SK-N-SH treated with all-trans-retinoic acid at 6 μM for 48 hours (cell line): ENCODE measurements around the gene CEBPB.

ENCODE experiments used
- CREB5 ChIP-seq: fragments of 250-450 bp; sonication (Bioruptor Pico); IDR thresholded peaks from 2 replicates; pipeline ENCODE4 v1.5.1; 2020; ENCODE audit warnings: low read depth, mild to moderate bottlenecking, moderate library complexity
- CSRNP3 ChIP-seq: fragments of 250-450 bp; sonication (Bioruptor Pico); IDR thresholded peaks from 2 replicates; pipeline ENCODE4 v1.5.1; 2021; ENCODE audit warnings: mild to moderate bottlenecking, moderate library complexity
- GLIS3 ChIP-seq: fragments of 250-450 bp; sonication (Bioruptor Pico); IDR thresholded peaks from 2 replicates; pipeline ENCODE4 v1.5.0; 2020; ENCODE audit warnings: mild to moderate bottlenecking, moderate library complexity
- OSR1 ChIP-seq: fragments of 250-450 bp; sonication (Bioruptor Pico); IDR thresholded peaks from 2 replicates; pipeline ENCODE4 v1.8.0; 2022; ENCODE audit warnings: moderate library complexity, mild to moderate bottlenecking, inconsistent platforms
- PATZ1 ChIP-seq: fragments of 250-450 bp; sonication (Bioruptor Pico); IDR thresholded peaks from 2 replicates; pipeline ENCODE4 v1.8.0; 2020; ENCODE audit warnings: mild to moderate bottlenecking, moderate library complexity, borderline replicate concordance
- POU6F1 ChIP-seq: fragments of 250-450 bp; sonication (Bioruptor Pico); IDR thresholded peaks from 2 replicates; pipeline ENCODE4 v1.8.0; 2021; ENCODE audit warnings: low read depth, mild to moderate bottlenecking, moderate library complexity, borderline replicate concordance
- PPARA ChIP-seq: fragments of 250-450 bp; sonication (Bioruptor Pico); IDR thresholded peaks from 2 replicates; pipeline ENCODE4 v1.5.0; 2020; ENCODE audit warnings: mild to moderate bottlenecking, borderline replicate concordance
- RARB ChIP-seq: fragments of 250-450 bp; sonication (Bioruptor Pico); IDR thresholded peaks from 2 replicates; pipeline ENCODE4 v1.8.0; 2021; ENCODE audit warnings: mild to moderate bottlenecking, moderate library complexity
- TCF4 ChIP-seq: fragments of 250-450 bp; sonication (Bioruptor Pico); IDR thresholded peaks from 2 replicates; pipeline ENCODE4 v1.8.0; 2021; ENCODE audit warnings: mild to moderate bottlenecking, moderate library complexity, borderline replicate concordance
- ZNF565 ChIP-seq: fragments of 450-650 bp; formaldehyde crosslinking; conservative IDR thresholded peaks from 2 replicates; pipeline ENCODE4 v1.5.0; 2020; ENCODE audit warnings: low read depth, mild to moderate bottlenecking, moderate library complexity

GRCh38 chr20:50141811-50142561 lies 48.6 kb upstream of the CEBPB start:
- TF ChIP-seq GLIS3 (CRISPR knock-in tag) (no peak), OSR1 (no peak), TCF4 (no peak), POU6F1 (CRISPR knock-in tag) (no peak), CSRNP3 (CRISPR knock-in tag) (no peak), CREB5 (CRISPR knock-in tag) (no peak), RARB (CRISPR knock-in tag) (no peak), PATZ1 (CRISPR knock-in tag) (no peak), PPARA (no peak), ZNF565 (CRISPR knock-in tag) (no peak)
